Measurements from ENCODE around the gene CBX4.

Gene CBX4

GRCh38 chr17:79796763-79797491, 42.3 kb downstream of the CBX4 start, which contains the start of gene CBX8 (continued):
- TF ChIP-seq, protein P1, sequence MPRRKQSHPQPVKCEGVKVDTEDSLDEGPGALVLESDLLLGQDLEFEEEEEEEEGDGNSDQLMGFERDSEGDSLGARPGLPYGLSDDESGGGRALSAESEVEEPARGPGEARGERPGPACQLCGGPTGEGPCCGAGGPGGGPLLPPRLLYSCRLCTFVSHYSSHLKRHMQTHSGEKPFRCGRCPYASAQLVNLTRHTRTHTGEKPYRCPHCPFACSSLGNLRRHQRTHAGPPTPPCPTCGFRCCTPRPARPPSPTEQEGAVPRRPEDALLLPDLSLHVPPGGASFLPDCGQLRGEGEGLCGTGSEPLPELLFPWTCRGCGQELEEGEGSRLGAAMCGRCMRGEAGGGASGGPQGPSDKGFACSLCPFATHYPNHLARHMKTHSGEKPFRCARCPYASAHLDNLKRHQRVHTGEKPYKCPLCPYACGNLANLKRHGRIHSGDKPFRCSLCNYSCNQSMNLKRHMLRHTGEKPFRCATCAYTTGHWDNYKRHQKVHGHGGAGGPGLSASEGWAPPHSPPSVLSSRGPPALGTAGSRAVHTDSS (tag by site-specific recombination; IDR thresholded peaks at IDR 0.05): no peak
- TF ChIP-seq ZNF324 (tag by site-specific recombination; IDR thresholded peaks at IDR 0.05) (peak; percentile 63), ZNF211 (tag by site-specific recombination; IDR thresholded peaks at IDR 0.05; ENCODE audit: low read depth) (no peak), ZNF157 (tag by site-specific recombination; IDR thresholded peaks at IDR 0.05) (no peak), ZBTB17 (tag by site-specific recombination; IDR thresholded peaks at IDR 0.05) (no peak), ZNF585B (tag by site-specific recombination; IDR thresholded peaks at IDR 0.05) (no peak), ZNF837 (tag by site-specific recombination; IDR thresholded peaks at IDR 0.05) (no peak), YY2 (tag by site-specific recombination; IDR thresholded peaks at IDR 0.05) (0 out of 2 replicates have a peak, but pooled peaks have one; percentile 27), KLF10 (tag by site-specific recombination; IDR thresholded peaks at IDR 0.05) (peak; percentile 96), ZNF626 (tag by site-specific recombination; IDR thresholded peaks at IDR 0.05) (no peak), ZBTB44 (tag by site-specific recombination; IDR thresholded peaks at IDR 0.05) (no peak), GFI1B (tag by site-specific recombination; IDR thresholded peaks at IDR 0.05) (no peak), REPIN1 (tag by site-specific recombination; IDR thresholded peaks at IDR 0.05; ENCODE audit: low read depth) (no peak), ZNF521 (tag by site-specific recombination; IDR thresholded peaks at IDR 0.05) (no peak), ZNF76 (tag by site-specific recombination; IDR thresholded peaks at IDR 0.05; ENCODE audit: borderline replicate concordance, low read depth) (peak; percentile 49; the same call in 1 of the 2 replicates), ZNF580 (tag by site-specific recombination; IDR thresholded peaks at IDR 0.05) (no peak), ZNF416 (tag by site-specific recombination; IDR thresholded peaks at IDR 0.05) (no peak), ZNF48 (tag by site-specific recombination; IDR thresholded peaks at IDR 0.05) (no peak), ZNF37A (tag by site-specific recombination; IDR thresholded peaks at IDR 0.05) (no peak), HOXC10 (CRISPR knock-in tag; IDR thresholded peaks at IDR 0.05) (no peak), KLF17 (tag by site-specific recombination; IDR thresholded peaks at IDR 0.05) (peak; percentile 67; the same call in 1 of the 2 replicates), ZNF133 (tag by site-specific recombination; IDR thresholded peaks at IDR 0.05) (no peak), CTCF (tag by site-specific recombination; IDR thresholded peaks at IDR 0.05) (no peak; the same call in 1 of the 2 replicates), ZNF571 (tag by site-specific recombination; IDR thresholded peaks at IDR 0.05) (no peak), ZNF362 (tag by site-specific recombination; IDR thresholded peaks at IDR 0.05) (no peak), ZNF24 (tag by site-specific recombination; IDR thresholded peaks at IDR 0.05) (no peak), ZNF155 (tag by site-specific recombination; IDR thresholded peaks at IDR 0.05) (no peak), ZNF266 (tag by site-specific recombination; IDR thresholded peaks at IDR 0.05; ENCODE audit: low read depth) (no peak)
- TF ChIP-seq, protein P2, sequence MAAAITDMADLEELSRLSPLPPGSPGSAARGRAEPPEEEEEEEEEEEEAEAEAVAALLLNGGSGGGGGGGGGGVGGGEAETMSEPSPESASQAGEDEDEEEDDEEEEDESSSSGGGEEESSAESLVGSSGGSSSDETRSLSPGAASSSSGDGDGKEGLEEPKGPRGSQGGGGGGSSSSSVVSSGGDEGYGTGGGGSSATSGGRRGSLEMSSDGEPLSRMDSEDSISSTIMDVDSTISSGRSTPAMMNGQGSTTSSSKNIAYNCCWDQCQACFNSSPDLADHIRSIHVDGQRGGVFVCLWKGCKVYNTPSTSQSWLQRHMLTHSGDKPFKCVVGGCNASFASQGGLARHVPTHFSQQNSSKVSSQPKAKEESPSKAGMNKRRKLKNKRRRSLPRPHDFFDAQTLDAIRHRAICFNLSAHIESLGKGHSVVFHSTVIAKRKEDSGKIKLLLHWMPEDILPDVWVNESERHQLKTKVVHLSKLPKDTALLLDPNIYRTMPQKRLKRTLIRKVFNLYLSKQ (tag by site-specific recombination; IDR thresholded peaks at IDR 0.05; ENCODE audit: borderline replicate concordance): no peak
- TF ChIP-seq, protein P3, sequence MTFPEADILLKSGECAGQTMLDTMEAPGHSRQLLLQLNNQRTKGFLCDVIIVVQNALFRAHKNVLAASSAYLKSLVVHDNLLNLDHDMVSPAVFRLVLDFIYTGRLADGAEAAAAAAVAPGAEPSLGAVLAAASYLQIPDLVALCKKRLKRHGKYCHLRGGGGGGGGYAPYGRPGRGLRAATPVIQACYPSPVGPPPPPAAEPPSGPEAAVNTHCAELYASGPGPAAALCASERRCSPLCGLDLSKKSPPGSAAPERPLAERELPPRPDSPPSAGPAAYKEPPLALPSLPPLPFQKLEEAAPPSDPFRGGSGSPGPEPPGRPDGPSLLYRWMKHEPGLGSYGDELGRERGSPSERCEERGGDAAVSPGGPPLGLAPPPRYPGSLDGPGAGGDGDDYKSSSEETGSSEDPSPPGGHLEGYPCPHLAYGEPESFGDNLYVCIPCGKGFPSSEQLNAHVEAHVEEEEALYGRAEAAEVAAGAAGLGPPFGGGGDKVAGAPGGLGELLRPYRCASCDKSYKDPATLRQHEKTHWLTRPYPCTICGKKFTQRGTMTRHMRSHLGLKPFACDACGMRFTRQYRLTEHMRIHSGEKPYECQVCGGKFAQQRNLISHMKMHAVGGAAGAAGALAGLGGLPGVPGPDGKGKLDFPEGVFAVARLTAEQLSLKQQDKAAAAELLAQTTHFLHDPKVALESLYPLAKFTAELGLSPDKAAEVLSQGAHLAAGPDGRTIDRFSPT (tag by site-specific recombination; IDR thresholded peaks at IDR 0.05): no peak
